ENCODE measurements around the gene KCNAB2. TPM values are rescaled to one million over a fixed set of nuclear protein-coding genes. Genes with fewer than 3 reads are reported as not detected.

KCNAB2 gene
- total RNA-seq, 1 donor from 2014 or later = 19.3 TPM

Other genes starting within 250 kb of the KCNAB2 start
- 6.6 TPM for gene NPHP4, start 53.5 kb upstream of the KCNAB2 start, total RNA-seq
- gene CHD5, start 134.4 kb downstream of the KCNAB2 start, total RNA-seq = 0.81 TPM
- 205 TPM for gene RPL22, start 153.7 kb downstream of the KCNAB2 start, total RNA-seq
- gene RNF207, start 160.2 kb downstream of the KCNAB2 start, total RNA-seq = 91.0 TPM
- 71.2 TPM for gene ICMT, start 190.1 kb downstream of the KCNAB2 start, total RNA-seq
- gene HES3, start 198.3 kb downstream of the KCNAB2 start, total RNA-seq = not detected
- 7.0 TPM for gene GPR153, start 215.2 kb downstream of the KCNAB2 start, total RNA-seq

Measured in cardiac septum (tissue), 1 donor.